GM12878 (cell line): ENCODE results near the gene ANKRD53.

Experiments
- CHD2 ChIP-seq: IDR thresholded peaks from 2 replicates; pipeline ENCODE4 v1.6.1; 2011; ENCODE audit warnings: low read depth, low read length, improper control_type of control experiment, borderline replicate concordance
- EGR1 ChIP-seq, 2 experiments: IDR thresholded peaks; 1 replicate in 1 of 2; 2 replicates in 1 of 2; pipeline ENCODE4 v1.6.1; 2011 to 2012; ENCODE audit warnings: low read depth in 2 of 2, low read length in 2 of 2, borderline replicate concordance in 1 of 2, mild to moderate bottlenecking in 1 of 2, moderate library complexity in 1 of 2
- ESRRA ChIP-seq: IDR thresholded peaks from 2 replicates; pipeline ENCODE4 v1.6.1; 2012; ENCODE audit warnings: mild to moderate bottlenecking, low read length, improper control_type of control experiment
- HCFC1 ChIP-seq: fragments of 150-350 bp; IDR thresholded peaks from 2 replicates; pipeline ENCODE4 v1.6.1; 2014; ENCODE audit warnings: low read length
- JUND ChIP-seq: IDR thresholded peaks from 2 replicates; pipeline ENCODE4 v1.6.1; 2012; ENCODE audit warnings: low read depth, mild to moderate bottlenecking, low read length, improper control_type of control experiment, moderate library complexity
- MEF2A ChIP-seq: IDR thresholded peaks from 2 replicates; pipeline ENCODE4 v1.6.1; 2011; ENCODE audit warnings: low read depth, mild to moderate bottlenecking, low read length, moderate library complexity; ENCODE audit not compliant: insufficient read depth
- POLR2A ChIP-seq: IDR thresholded peaks from 2 replicates; pipeline ENCODE4 v1.6.1; 2011; ENCODE audit warnings: low read depth, mild to moderate bottlenecking, low read length
- SREBF1 ChIP-seq: IDR thresholded peaks from 2 replicates; pipeline ENCODE4 v1.6.1; 2012; ENCODE audit warnings: mild to moderate bottlenecking, low read length
- TF ChIP-seq, protein P1 (sequence below), 3 experiments: IDR thresholded peaks in 2 of 3; conservative IDR thresholded peaks in 1 of 3; 2 replicates each; pipeline ENCODE4 v1.5.1; 2011; ENCODE audit warnings: low read depth in 3 of 3, low read length in 3 of 3, mild to moderate bottlenecking in 3 of 3, control low read depth in 2 of 3, moderate library complexity in 2 of 3, inconsistent platforms in 1 of 3, mixed read lengths in 1 of 3; ENCODE audit not compliant: control insufficient read depth in 2 of 3, insufficient read depth in 1 of 3; ENCODE audit errors: extremely low read depth in 1 of 3
- TF ChIP-seq, protein P2 (sequence below): IDR thresholded peaks from 2 replicates; pipeline ENCODE4 v1.6.1; 2012; ENCODE audit warnings: mild to moderate bottlenecking, low read depth, low read length

DNA sequence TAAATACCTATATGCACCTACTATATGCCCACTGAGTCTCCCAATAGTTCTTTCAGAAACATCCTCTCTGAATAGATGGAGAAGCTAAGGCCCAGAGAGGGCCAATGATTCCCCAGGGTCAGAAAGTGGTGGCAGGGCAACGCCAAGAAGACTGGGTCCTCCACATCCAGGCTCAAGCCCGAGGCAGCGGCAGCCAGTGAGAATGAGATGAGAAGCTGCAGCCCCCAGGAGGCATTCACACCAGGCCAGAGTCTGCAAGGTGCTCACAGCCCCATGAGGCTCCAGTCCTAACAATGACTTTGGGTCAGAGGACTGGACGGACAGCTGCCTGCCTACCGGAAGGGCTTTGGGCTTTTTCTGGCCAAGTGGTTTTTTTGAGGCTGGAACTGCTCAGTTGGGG lies 12.7 kb downstream of the ANKRD53 start:
- TF ChIP-seq, protein P1, sequence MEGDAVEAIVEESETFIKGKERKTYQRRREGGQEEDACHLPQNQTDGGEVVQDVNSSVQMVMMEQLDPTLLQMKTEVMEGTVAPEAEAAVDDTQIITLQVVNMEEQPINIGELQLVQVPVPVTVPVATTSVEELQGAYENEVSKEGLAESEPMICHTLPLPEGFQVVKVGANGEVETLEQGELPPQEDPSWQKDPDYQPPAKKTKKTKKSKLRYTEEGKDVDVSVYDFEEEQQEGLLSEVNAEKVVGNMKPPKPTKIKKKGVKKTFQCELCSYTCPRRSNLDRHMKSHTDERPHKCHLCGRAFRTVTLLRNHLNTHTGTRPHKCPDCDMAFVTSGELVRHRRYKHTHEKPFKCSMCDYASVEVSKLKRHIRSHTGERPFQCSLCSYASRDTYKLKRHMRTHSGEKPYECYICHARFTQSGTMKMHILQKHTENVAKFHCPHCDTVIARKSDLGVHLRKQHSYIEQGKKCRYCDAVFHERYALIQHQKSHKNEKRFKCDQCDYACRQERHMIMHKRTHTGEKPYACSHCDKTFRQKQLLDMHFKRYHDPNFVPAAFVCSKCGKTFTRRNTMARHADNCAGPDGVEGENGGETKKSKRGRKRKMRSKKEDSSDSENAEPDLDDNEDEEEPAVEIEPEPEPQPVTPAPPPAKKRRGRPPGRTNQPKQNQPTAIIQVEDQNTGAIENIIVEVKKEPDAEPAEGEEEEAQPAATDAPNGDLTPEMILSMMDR (IDR thresholded peaks at IDR 0.05 in 2 of 3, conservative IDR thresholded peaks at IDR 0.05 in 1 of 3; ENCODE audit: control insufficient read depth in 2 of 3, extremely low read depth in 1 of 3, insufficient read depth in 1 of 3, low read depth in 3 of 3, low read length in 3 of 3) = no peak
- no peak for TF ChIP-seq MEF2A
- no peak for TF ChIP-seq EGR1 (IDR thresholded peaks at IDR 0.05; ENCODE audit: borderline replicate concordance in 1 of 2, low read depth in 2 of 2, low read length in 2 of 2)
- TF ChIP-seq SREBF1 = no peak
- TF ChIP-seq CHD2 = no peak
- TF ChIP-seq, protein P2, sequence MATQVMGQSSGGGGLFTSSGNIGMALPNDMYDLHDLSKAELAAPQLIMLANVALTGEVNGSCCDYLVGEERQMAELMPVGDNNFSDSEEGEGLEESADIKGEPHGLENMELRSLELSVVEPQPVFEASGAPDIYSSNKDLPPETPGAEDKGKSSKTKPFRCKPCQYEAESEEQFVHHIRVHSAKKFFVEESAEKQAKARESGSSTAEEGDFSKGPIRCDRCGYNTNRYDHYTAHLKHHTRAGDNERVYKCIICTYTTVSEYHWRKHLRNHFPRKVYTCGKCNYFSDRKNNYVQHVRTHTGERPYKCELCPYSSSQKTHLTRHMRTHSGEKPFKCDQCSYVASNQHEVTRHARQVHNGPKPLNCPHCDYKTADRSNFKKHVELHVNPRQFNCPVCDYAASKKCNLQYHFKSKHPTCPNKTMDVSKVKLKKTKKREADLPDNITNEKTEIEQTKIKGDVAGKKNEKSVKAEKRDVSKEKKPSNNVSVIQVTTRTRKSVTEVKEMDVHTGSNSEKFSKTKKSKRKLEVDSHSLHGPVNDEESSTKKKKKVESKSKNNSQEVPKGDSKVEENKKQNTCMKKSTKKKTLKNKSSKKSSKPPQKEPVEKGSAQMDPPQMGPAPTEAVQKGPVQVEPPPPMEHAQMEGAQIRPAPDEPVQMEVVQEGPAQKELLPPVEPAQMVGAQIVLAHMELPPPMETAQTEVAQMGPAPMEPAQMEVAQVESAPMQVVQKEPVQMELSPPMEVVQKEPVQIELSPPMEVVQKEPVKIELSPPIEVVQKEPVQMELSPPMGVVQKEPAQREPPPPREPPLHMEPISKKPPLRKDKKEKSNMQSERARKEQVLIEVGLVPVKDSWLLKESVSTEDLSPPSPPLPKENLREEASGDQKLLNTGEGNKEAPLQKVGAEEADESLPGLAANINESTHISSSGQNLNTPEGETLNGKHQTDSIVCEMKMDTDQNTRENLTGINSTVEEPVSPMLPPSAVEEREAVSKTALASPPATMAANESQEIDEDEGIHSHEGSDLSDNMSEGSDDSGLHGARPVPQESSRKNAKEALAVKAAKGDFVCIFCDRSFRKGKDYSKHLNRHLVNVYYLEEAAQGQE = no peak
- no peak for TF ChIP-seq HCFC1
- no peak for TF ChIP-seq POLR2A
- TF ChIP-seq ESRRA = no peak
- no peak for TF ChIP-seq JUND
